ENCODE results near the gene SKIC2.
A peak's percentile ranks its signal among the peaks of the same experiment; 100 is the strongest.
"Not testable (repeated sequence)": the region's sequence is repeated elsewhere in the genome, so short reads cannot be mapped to it uniquely, and the experiment has no call there.

The SKIC2 gene

DNA sequence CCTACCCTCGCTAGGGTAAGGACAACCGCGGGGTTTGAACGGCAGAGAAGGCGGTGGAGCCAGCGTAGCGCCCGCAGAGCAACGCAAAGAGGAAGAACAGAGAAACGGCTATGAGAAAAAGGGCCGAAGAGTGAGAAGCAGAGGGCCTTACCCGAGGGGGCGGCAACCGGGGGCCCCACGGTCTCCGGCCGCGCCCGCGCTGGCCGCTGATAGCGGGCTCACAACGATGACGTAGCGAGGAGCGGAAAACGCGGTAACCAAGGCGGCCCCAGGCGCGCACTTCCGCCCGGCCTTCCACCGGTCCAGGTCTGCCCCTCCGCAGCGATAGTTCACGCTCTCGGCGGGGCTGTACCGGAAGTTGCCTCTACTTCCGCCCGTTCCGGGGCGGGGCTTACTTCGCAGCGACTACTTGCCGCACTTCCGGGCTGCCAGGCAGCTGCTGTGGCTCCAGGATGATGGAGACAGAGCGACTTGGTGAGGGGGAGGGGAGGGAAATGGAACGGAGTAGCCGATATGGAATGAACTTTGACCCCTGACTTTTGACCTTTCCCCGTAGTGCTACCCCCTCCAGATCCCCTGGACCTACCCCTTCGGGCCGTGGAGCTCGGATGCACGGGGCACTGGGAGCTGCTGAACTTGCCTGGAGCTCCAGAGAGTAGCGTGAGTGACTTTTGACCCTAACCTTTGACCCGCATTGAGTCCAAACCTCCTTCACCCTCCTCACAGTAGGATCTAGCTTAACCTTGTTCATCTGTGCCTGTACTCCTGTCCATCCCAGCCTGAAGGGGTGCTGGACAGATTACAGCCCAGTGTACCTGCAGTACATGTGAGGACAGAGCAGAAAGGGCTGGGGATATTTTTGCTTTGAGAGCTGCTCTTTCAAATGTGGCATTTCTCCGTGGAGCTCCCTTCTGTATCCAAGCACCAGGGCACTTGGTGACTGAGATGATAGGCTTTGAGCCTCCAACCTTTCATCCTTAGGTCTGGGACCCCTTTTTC is at the start of gene SKIC2, which contains the start of gene NELFE:
Gene SKIC2 (plus strand): TSS at position 435 of the 999 bp plus-strand sequence. CDS start 18 bp downstream, at position 453.
Gene NELFE (minus strand): TSS at position 231 of the 999 bp plus-strand sequence. CDS start 525 bp downstream, outside the sequence.
- peak; percentile 92 for DNase-seq (ENCODE audit: low spot score)
- FAIRE-seq = peak; percentile 70

GRCh38 chr6:31909298-31909697 is 49.7 kb upstream of the SKIC2 start:
- not testable (repeated sequence) for DNase-seq (ENCODE audit: low spot score); FAIRE-seq

GRCh38 chr6:31911826-31912585 is 47.0 kb upstream of the SKIC2 start:
- FAIRE-seq = no peak

DNA sequence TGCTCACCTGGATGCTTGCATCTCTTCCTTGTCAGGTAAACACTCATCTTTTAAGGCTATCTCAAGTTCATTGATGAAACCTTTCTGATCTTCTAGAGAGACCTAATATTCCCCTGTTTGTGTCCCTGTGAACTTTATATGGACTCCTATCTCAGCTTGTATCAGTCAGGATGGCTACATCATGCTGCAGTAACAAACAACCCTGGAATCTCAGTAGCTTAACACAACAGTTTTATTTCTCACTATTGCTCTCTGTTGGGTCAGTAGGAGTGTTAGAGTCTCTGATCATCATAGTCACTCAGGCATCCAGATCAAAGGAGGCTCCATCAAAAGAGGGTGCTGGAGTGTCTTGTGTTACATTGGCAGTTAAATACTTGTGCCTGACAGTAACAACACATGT is 43.6 kb upstream of the SKIC2 start:
- no peak for DNase-seq (ENCODE audit: low spot score)
- no peak for FAIRE-seq

More at GRCh38 chr6:31911826-31912585, 47.0 kb upstream of the SKIC2 start:
- no peak for DNase-seq (ENCODE audit: low spot score)

DNA sequence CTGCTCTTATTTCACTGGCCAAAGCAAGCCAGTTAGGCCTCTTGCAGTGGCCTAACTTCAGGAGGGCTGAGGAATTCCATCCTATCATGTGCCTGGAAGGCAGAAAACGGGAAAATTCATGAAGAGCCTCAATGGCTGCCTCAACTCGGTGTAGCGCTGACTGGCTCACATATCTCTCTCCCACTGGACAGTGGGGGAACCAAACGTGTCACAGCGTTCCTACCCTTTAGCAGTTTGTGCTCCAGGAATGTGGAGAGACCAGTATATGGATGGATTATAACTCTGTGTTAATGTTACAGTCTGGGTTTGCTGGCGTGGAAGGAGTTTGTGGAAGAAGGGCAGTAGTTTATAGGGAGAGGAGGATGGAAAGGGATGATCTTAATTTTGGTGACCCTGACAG is 43.2 kb upstream of the SKIC2 start:
- no peak for FAIRE-seq
- DNase-seq (ENCODE audit: low spot score) = no peak

GRCh38 chr6:31918069-31918720 is 40.8 kb upstream of the SKIC2 start:
- FAIRE-seq (no peak), DNase-seq (ENCODE audit: low spot score) (no peak)

DNA sequence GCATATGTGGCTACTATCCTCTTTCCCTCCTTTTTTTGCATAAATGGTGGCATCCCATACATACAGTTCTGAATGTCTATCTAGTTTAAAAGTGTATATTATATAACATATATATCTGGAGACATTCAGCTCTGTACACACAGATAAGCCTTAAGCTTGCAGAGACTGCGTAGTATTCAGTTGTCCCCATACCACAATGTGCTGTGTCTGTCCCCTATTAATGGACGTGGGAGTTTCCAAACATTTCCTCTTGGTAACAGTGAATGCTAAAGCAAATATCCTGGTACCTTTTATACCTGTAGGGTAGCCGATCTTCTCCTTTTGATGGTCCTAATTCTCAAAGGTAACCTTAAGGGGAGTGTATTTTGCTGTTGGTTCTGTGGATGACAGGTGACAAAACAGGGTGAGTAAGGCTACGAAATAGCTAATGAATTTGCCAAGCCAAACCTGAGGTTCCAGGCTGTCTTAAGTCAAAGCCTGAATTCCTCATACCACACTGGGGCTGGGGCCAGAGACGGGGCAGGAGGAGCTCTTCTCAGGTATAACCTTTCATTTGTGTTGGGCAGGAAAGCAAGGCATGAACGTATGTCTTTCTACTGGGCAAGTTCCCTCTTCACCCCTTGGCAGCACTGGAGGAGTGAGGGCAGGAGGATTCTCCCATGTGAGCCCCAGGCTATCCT is 39.2 kb upstream of the SKIC2 start:
- FAIRE-seq (no peak), DNase-seq (ENCODE audit: low spot score) (no peak)

- FAIRE-seq (no peak), DNase-seq (ENCODE audit: low spot score) (no peak)
These were observed 38.2 kb upstream of the SKIC2 start for GRCh38 chr6:31920811-31921210.

GRCh38 chr6:31922942-31923341 is 36.0 kb upstream of the SKIC2 start:
- peak; percentile 20 for DNase-seq (ENCODE audit: low spot score)

GRCh38 chr6:31927242-31927862 is 31.6 kb upstream of the SKIC2 start, which contains the start of gene C2:
Gene C2, plus strand, starts transcription at chr6:31927717. Its CDS starts 36 bp downstream, at chr6:31927753.
- FAIRE-seq (no peak), DNase-seq (ENCODE audit: low spot score) (no peak)

More at GRCh38 chr6:31922942-31923341, 36.0 kb upstream of the SKIC2 start:
- no peak for FAIRE-seq

GRCh38 chr6:31927863-31928671 is 30.9 kb upstream of the SKIC2 start:
- FAIRE-seq (no peak), DNase-seq (ENCODE audit: low spot score) (no peak)

GRCh38 chr6:31928672-31928939 is 30.4 kb upstream of the SKIC2 start:
- DNase-seq (ENCODE audit: low spot score) = no peak
- FAIRE-seq = no peak

GRCh38 chr6:31930962-31931361 is 28.0 kb upstream of the SKIC2 start:
- FAIRE-seq (no peak), DNase-seq (ENCODE audit: low spot score) (no peak)

GRCh38 chr6:31932137-31932536 is 26.8 kb upstream of the SKIC2 start:
- not testable (repeated sequence) for FAIRE-seq

DNA sequence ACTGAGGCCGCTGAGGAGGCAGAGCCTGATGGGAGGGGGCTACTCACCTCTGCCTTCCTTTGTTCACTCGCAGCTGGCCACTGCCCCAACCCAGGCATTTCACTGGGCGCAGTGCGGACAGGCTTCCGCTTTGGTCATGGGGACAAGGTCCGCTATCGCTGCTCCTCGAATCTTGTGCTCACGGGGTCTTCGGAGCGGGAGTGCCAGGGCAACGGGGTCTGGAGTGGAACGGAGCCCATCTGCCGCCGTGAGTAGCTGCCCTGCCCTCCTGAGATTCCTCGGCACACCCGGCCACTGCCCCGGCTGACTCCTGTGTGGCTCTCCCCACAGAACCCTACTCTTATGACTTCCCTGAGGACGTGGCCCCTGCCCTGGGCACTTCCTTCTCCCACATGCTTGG is 25.4 kb upstream of the SKIC2 start:
- DNase-seq (ENCODE audit: low spot score) = no peak
- FAIRE-seq = no peak

More at GRCh38 chr6:31932137-31932536, 26.8 kb upstream of the SKIC2 start:
- not testable (repeated sequence) for DNase-seq (ENCODE audit: low spot score)

DNA sequence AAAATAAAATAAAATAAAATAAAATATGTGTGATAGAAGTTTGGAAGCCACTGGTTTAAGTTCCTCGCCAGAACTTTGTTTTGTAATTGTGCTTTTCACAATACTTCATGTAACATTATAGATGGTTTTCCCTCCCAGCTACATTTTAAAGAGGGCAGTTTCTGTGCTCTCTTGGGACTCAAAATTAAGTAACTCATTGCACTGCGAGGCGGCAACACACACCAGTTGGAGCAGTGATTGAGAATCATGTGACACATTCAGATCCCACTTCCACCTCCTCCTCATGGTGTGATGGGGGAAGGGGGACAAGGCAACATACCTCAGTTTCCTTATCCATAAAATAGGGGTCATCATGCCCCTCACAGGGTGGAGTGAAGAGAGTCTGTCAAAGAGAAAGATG is 24.0 kb upstream of the SKIC2 start:
- FAIRE-seq (no peak), DNase-seq (ENCODE audit: low spot score) (no peak)

DNA sequence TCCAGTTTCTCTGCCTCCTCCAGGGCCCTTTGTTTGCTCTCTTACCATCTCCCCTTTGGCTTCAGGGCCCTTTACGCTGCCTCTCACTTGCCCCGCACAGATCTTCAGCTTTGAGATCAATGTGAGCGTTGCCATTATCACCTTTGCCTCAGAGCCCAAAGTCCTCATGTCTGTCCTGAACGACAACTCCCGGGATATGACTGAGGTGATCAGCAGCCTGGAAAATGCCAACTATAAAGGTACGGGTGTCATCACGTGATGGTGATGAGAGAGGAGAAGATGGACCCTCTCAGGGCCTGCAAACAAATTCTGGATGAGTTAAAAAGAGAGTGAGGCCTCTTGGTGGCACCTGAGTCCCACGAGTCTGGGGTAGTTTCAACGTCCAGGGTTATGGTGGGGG is 23.2 kb upstream of the SKIC2 start:
- FAIRE-seq (no peak), DNase-seq (ENCODE audit: low spot score) (no peak)

DNA sequence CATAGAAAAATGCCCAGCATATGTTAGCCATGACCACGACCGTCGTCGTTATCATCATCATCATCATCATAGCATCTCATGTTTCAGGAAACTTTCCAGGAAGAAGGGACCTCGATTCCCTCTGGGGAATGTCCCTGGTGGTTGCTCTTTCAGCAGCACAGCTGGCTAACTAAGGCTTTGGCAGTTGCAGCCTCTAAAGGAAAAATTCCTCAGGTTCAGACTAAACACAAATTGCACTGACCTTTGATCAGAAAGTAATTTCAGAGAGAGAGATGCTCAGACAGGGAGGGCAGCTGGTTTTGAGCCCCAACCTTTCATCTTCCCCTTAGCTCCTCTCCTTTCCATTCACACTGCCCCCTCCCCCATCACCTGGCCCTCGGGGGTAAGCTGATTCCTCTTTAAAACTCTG is 18.7 kb upstream of the SKIC2 start:
- FAIRE-seq (no peak), DNase-seq (ENCODE audit: low spot score) (peak; percentile 3)

GRCh38 chr6:31943742-31944141 is 15.2 kb upstream of the SKIC2 start:
- no peak for DNase-seq (ENCODE audit: low spot score)
- no peak for FAIRE-seq

DNA sequence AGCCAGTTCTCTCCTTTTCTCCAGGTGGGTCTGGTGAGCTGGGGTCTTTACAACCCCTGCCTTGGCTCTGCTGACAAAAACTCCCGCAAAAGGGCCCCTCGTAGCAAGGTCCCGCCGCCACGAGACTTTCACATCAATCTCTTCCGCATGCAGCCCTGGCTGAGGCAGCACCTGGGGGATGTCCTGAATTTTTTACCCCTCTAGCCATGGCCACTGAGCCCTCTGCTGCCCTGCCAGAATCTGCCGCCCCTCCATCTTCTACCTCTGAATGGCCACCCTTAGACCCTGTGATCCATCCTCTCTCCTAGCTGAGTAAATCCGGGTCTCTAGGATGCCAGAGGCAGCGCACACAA is 13.8 kb upstream of the SKIC2 start:
- DNase-seq (ENCODE audit: low spot score) (no peak), FAIRE-seq (no peak)
